IPS-NIHi7 (cell line): ENCODE measurements around the gene PTP4A2.

Source experiments
- DNase-seq: peaks from one replicate; pipeline ENCODE4 v3.0.0; 2012; ENCODE audit warnings: mixed read lengths; ENCODE audit errors: extremely low spot score

PTP4A2 gene

DNA sequence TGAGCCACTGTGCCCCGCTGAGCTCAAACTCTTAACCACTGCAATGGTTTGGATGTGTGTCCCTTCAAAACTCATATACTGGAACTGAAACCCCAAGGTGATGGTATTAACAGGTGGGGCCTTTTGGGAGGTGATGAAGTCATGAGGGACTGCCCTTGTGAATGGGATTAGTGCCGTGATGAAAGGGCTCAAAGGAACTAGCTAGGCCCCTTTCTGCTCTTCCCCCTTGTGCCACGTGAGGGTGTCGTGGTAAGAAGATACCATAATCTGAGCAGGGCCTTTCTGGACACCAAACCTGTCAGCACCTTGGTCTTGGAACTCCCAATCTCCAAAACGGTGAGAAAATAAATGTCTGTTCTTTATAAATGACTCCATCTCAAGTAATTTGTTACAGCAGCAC, 76.8 kb downstream of the PTP4A2 start:
- DNase-seq: no peak

DNA sequence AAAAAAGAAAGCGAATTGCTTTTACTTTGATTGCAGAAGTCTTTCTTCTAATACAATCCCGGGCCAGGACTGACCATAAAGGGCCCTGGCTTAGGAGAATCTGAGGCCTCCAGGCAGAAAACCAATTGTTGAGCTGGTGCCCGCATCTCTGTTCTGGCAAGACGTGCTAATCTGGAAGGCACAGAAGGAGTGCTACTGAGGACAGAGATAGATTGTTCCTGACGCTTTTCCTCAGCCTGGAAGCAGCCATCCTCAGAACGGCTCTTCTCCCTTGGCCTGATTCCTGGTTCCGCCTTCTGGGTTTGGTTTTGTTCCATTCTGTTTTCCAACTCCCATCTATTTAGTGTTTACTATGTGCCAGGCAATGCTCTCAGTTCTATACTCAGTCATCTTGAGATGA, 77.6 kb downstream of the PTP4A2 start:
- DNase-seq: no peak

DNA sequence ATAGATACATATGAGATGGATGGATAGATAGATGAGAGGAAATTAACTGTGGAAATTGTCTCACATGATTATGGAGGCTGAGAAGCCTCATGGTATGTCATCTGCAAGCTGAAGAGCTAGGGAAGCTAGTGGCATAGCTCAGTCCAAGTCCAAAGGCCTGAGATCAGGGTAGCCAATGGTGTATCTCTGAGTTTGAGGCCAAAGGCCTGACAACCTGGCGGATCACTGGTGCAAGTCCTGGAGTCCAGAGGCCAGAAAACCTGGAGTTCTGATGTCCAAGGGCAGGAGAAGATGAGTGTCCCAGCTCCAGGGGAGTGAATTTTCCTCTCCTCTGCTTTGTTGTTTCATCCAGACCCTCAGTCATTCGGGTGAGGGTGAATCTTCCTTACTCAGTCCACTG, 78.4 kb downstream of the PTP4A2 start:
- no peak for DNase-seq

DNA sequence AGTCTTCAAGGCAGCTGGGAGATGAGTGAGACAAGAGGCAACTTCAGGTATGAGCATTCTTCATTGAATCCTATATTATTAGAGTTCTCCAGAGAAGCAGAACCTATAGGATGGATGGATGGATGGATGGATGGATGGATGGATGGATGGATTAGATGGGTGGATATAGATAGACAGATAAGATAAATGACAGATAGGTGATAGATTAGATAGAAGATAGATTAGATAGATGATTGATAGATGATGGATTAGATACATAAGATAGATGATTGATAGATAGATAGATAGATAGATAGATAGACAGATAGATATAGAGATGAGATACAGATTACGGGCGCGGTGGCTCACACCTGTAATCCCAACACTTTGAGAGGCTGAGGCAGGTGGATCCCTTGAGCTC, 79.1 kb downstream of the PTP4A2 start:
- no peak for DNase-seq

GRCh38 chr1:31857863-31858262, 80.3 kb downstream of the PTP4A2 start:
- no peak for DNase-seq
